ENCODE measurements around the gene RAD23B.

The RAD23B gene

GRCh38 chr9:107284636-107285035 is 1.6 kb downstream of the RAD23B start:
- Histone ChIP-seq H3K27ac (replicated peaks) (peak overlapping the region; percentile 95), H3K27me3 (ENCODE audit: insufficient read depth, poor library complexity, severe bottlenecking) (no peaks in the 10 kb centered on the region), H3K4me3 (replicated peaks; ENCODE audit: insufficient read depth, low read length) (peak overlapping the region; percentile 73)
- no peak for DNase-seq (ENCODE audit: low read depth in 1 of 2, low spot score in 1 of 2)
- TF ChIP-seq POLR2AphosphoS5 (IDR thresholded peaks at IDR 0.05; ENCODE audit: low read depth) (no peak), REST (IDR thresholded peaks at IDR 0.05; ENCODE audit: insufficient replicate concordance, low read depth) (no peak), CTCF (IDR thresholded peaks at IDR 0.05; ENCODE audit: insufficient read depth, low read length) (no peak)

GRCh38 chr9:107285286-107285685 is 2.2 kb downstream of the RAD23B start:
- H3K4me3 ChIP-seq (replicated peaks; ENCODE audit: insufficient read depth, low read length), result peak overlapping the region; percentile 73
- TF ChIP-seq GABPA (IDR thresholded peaks at IDR 0.05; ENCODE audit: low read depth) (no peak), SPI1 (IDR thresholded peaks at IDR 0.05; ENCODE audit: borderline replicate concordance, low read depth) (no peak), CTCF (IDR thresholded peaks at IDR 0.05; ENCODE audit: insufficient read depth, low read length) (no peak), POLR2AphosphoS5 (IDR thresholded peaks at IDR 0.05; ENCODE audit: low read depth) (no peak), REST (IDR thresholded peaks at IDR 0.05; ENCODE audit: insufficient replicate concordance, low read depth) (no peak)
- no peaks in the 10 kb centered on the region for H3K27me3 ChIP-seq (ENCODE audit: insufficient read depth, poor library complexity, severe bottlenecking)
- peak overlapping the region; percentile 95 for H3K27ac ChIP-seq (replicated peaks)
- DNase-seq (ENCODE audit: low read depth in 1 of 2, low spot score in 1 of 2), result no peak

GRCh38 chr9:107286057-107286456 is 3.0 kb downstream of the RAD23B start:
- TF ChIP-seq CTCF (IDR thresholded peaks at IDR 0.05; ENCODE audit: insufficient read depth, low read length) (no peak), GABPA (IDR thresholded peaks at IDR 0.05; ENCODE audit: low read depth) (no peak), SPI1 (IDR thresholded peaks at IDR 0.05; ENCODE audit: borderline replicate concordance, low read depth) (no peak), REST (IDR thresholded peaks at IDR 0.05; ENCODE audit: insufficient replicate concordance, low read depth) (no peak)
- H3K27ac ChIP-seq (replicated peaks), result peak overlapping the region; percentile 95
- peak overlapping the region; percentile 73 for H3K4me3 ChIP-seq (replicated peaks; ENCODE audit: insufficient read depth, low read length)
- no peaks in the 10 kb centered on the region for H3K27me3 ChIP-seq (ENCODE audit: insufficient read depth, poor library complexity, severe bottlenecking)
- DNase-seq (ENCODE audit: low read depth in 1 of 2, low spot score in 1 of 2), result no peak

Measured in HL-60 (cell line).